Activated T-helper 2 cell treated with anti-CD3 and anti-CD28 coated beads, Interferon-gamma antibody, Interleukin-2, Interleukin-4, amounts not matched to agents 10 μg/mL and 5 μg/mL and 100 μg/mL, durations not matched to agents 14 hours and 24 hours and 36 hours (primary cell): ENCODE measurements around the gene FLRT1. TPM values are rescaled to one million over a fixed set of nuclear protein-coding genes. Genes with fewer than 3 reads are reported as not detected.

Experiments used
- DNase-seq: peaks from one replicate; pipeline ENCODE4 v3.0.0; 2021; ENCODE audit warnings: low spot score
- H3K27ac Mint-ChIP-seq: one replicate; pipeline ENCODE4 v1.8.0; 2021; ENCODE audit warnings: mixed read lengths
- H3K27me3 Mint-ChIP-seq: one replicate; pipeline ENCODE4 v1.8.0; 2021; ENCODE audit warnings: low read depth, mixed read lengths
- H3K36me3 Mint-ChIP-seq: one replicate; pipeline ENCODE4 v1.8.0; 2021; ENCODE audit warnings: low read depth, mixed read lengths
- H3K4me1 Mint-ChIP-seq: one replicate; pipeline ENCODE4 v1.8.0; 2021; ENCODE audit warnings: low read depth, mixed read lengths
- H3K4me3 Mint-ChIP-seq: one replicate; pipeline ENCODE4 v1.8.0; 2021; ENCODE audit warnings: low read depth, mild to moderate bottlenecking, moderate library complexity, mixed read lengths
- H3K9me3 Mint-ChIP-seq: one replicate; pipeline ENCODE4 v1.8.0; 2021; ENCODE audit warnings: mixed read lengths
- intact Hi-C: fragments of 100-400 bp; cut with micrococcal nuclease; formaldehyde crosslinking; loops from one replicate; pipeline ENCODE4 v1.15.1; 2023
- total RNA-seq: library from RNA; stranded (reverse); gene quantifications from 2 replicates; pipeline ENCODE4 v1.2.3, GENCODE V29; 2022

Gene FLRT1
- total RNA-seq, 1 donor from 2014 or later: not detected

GRCh38 chr11:64022125-64022784 is 13.5 kb upstream of the FLRT1 start:
- Mint-ChIP-seq H3K4me3 (no peak overlapping the region), H3K4me1 (no peaks in the 10 kb centered on the region), H3K36me3 (no peaks in the 10 kb centered on the region), H3K9me3 (no peaks in the 10 kb centered on the region), H3K27me3 (peaks cover 8% of the 10 kb centered on the region), H3K27ac (no peak overlapping the region)
- intact Hi-C loops: no loop called here
- no peak for DNase-seq

- intact Hi-C loops: no loop called here
- Mint-ChIP-seq H3K4me1 (no peaks in the 10 kb centered on the region), H3K36me3 (no peaks in the 10 kb centered on the region), H3K27me3 (peaks cover 9% of the 10 kb centered on the region), H3K4me3 (no peak overlapping the region), H3K9me3 (no peaks in the 10 kb centered on the region), H3K27ac (no peak overlapping the region)
- DNase-seq: no peak
These were observed 11.7 kb upstream of the FLRT1 start for GRCh38 chr11:64023712-64024710.

- no peaks in the 10 kb centered on the region for H3K36me3 Mint-ChIP-seq
- no peaks in the 10 kb centered on the region for H3K4me1 Mint-ChIP-seq
- DNase-seq: no peak
These were observed 10.5 kb upstream of the FLRT1 start for GRCh38 chr11:64025205-64025604.

GRCh38 chr11:64026575-64027205 is 9.0 kb upstream of the FLRT1 start:
- no peak for DNase-seq
- intact Hi-C loops: no loop called here
- no peak overlapping the region for H3K27ac Mint-ChIP-seq
- H3K27me3 Mint-ChIP-seq: peaks cover 9% of the 10 kb centered on the region
- no peaks in the 10 kb centered on the region for H3K4me1 Mint-ChIP-seq
- no peak overlapping the region for H3K4me3 Mint-ChIP-seq
- H3K36me3 Mint-ChIP-seq: no peaks in the 10 kb centered on the region
- H3K9me3 Mint-ChIP-seq: no peaks in the 10 kb centered on the region

More at GRCh38 chr11:64025205-64025604, 10.5 kb upstream of the FLRT1 start:
- H3K27me3 Mint-ChIP-seq: peaks cover 9% of the 10 kb centered on the region
- no peak overlapping the region for H3K4me3 Mint-ChIP-seq
- no peak overlapping the region for H3K27ac Mint-ChIP-seq
- no peaks in the 10 kb centered on the region for H3K9me3 Mint-ChIP-seq
- intact Hi-C loops: no loop called here

GRCh38 chr11:64027651-64028397 is 7.9 kb upstream of the FLRT1 start:
- DNase-seq: no peak
- Mint-ChIP-seq H3K27me3 (peaks cover 14% of the 10 kb centered on the region), H3K27ac (no peak overlapping the region), H3K4me1 (no peaks in the 10 kb centered on the region), H3K36me3 (no peaks in the 10 kb centered on the region), H3K9me3 (no peaks in the 10 kb centered on the region), H3K4me3 (no peak overlapping the region)
- intact Hi-C loops: no loop called here

GRCh38 chr11:64028398-64029115 is 7.2 kb upstream of the FLRT1 start:
- peaks cover 16% of the 10 kb centered on the region for H3K27me3 Mint-ChIP-seq
- no peaks in the 10 kb centered on the region for H3K36me3 Mint-ChIP-seq
- H3K4me3 Mint-ChIP-seq: no peak overlapping the region
- no peak for DNase-seq
- H3K9me3 Mint-ChIP-seq: no peaks in the 10 kb centered on the region
- intact Hi-C loops: no loop called here
- no peaks in the 10 kb centered on the region for H3K4me1 Mint-ChIP-seq
- no peak overlapping the region for H3K27ac Mint-ChIP-seq

- no peaks in the 10 kb centered on the region for H3K36me3 Mint-ChIP-seq
- H3K4me3 Mint-ChIP-seq: no peak overlapping the region
- intact Hi-C loops: no loop called here
- H3K4me1 Mint-ChIP-seq: no peaks in the 10 kb centered on the region
- no peaks in the 10 kb centered on the region for H3K9me3 Mint-ChIP-seq
- no peak for DNase-seq
- H3K27me3 Mint-ChIP-seq: peaks cover 26% of the 10 kb centered on the region
- H3K27ac Mint-ChIP-seq: no peak overlapping the region
These were observed 6.0 kb upstream of the FLRT1 start for GRCh38 chr11:64029773-64030172.

- intact Hi-C loops: no loop called here
- Mint-ChIP-seq H3K9me3 (no peaks in the 10 kb centered on the region), H3K27me3 (peaks cover 32% of the 10 kb centered on the region), H3K36me3 (no peaks in the 10 kb centered on the region), H3K4me3 (no peak overlapping the region), H3K4me1 (no peaks in the 10 kb centered on the region), H3K27ac (no peak overlapping the region)
- no peak for DNase-seq
These were observed 4.7 kb upstream of the FLRT1 start for GRCh38 chr11:64031001-64031400.

GRCh38 chr11:64032050-64032449 is 3.7 kb upstream of the FLRT1 start:
- DNase-seq: no peak
- Mint-ChIP-seq H3K27me3 (peaks cover 25% of the 10 kb centered on the region), H3K27ac (no peak overlapping the region), H3K36me3 (no peaks in the 10 kb centered on the region), H3K4me1 (no peaks in the 10 kb centered on the region), H3K4me3 (no peak overlapping the region), H3K9me3 (no peaks in the 10 kb centered on the region)
- intact Hi-C loops: no loop called here

GRCh38 chr11:64034411-64034811 is 1.3 kb upstream of the FLRT1 start:
- no peaks in the 10 kb centered on the region for H3K4me1 Mint-ChIP-seq
- H3K27ac Mint-ChIP-seq: no peak overlapping the region
- H3K36me3 Mint-ChIP-seq: no peaks in the 10 kb centered on the region
- H3K27me3 Mint-ChIP-seq: peaks cover 31% of the 10 kb centered on the region
- no peak for DNase-seq
- H3K9me3 Mint-ChIP-seq: no peaks in the 10 kb centered on the region
- intact Hi-C loops: no loop called here
- H3K4me3 Mint-ChIP-seq: no peak overlapping the region

- H3K27me3 Mint-ChIP-seq: peaks cover 31% of the 10 kb centered on the region
- H3K4me1 Mint-ChIP-seq: no peaks in the 10 kb centered on the region
- H3K9me3 Mint-ChIP-seq: no peaks in the 10 kb centered on the region
- H3K27ac Mint-ChIP-seq: no peak overlapping the region
- no peak for DNase-seq
- H3K36me3 Mint-ChIP-seq: no peaks in the 10 kb centered on the region
- intact Hi-C loops: no loop called here
- peak overlapping the region; percentile 33 for H3K4me3 Mint-ChIP-seq
These were observed 628 bp upstream of the FLRT1 start for GRCh38 chr11:64035081-64035524.
